Right lobe of liver (tissue), 6 donors: Measurements from ENCODE around the gene ABCB8. TPM values are rescaled to one million over a fixed set of nuclear protein-coding genes. Genes with fewer than 3 reads are reported as not detected.
A peak's percentile ranks its signal among the peaks of the same experiment; 100 is the strongest.

Source experiments
- ATAC-seq, 4 donors: fragments of 200-7000 bp; cut with Tn5 transposase; one replicate each; pipeline ENCODE4 v1.9.1; 2020; ENCODE audit warnings: mild to moderate bottlenecking in 4 of 4, moderate library complexity in 4 of 4
- DNase-seq, 3 donors: peaks; one replicate each; pipeline ENCODE4 v3.0.0-alpha.2; 2020
- H3K27ac ChIP-seq, 3 donors: fragments of 200-600 bp; one replicate each; pipeline ENCODE4 v1.8.0; 2022
- H3K27me3 ChIP-seq, 2 donors: fragments of 200-600 bp; one replicate each; pipeline ENCODE4 v1.8.0; 2022
- H3K36me3 ChIP-seq, 4 donors: fragments of 200-600 bp; sonication (generic) in 1 of 4; one replicate each; pipeline versions ENCODE4 v1.5.1 to v1.8.0; 2017 to 2022; ENCODE audit warnings: control low read depth in 1 of 4
- H3K4me1 ChIP-seq, 4 donors: fragments of 200-600 bp; sonication (generic) in 1 of 4; one replicate each; pipeline versions ENCODE4 v1.5.1 to v1.8.0; 2017 to 2022; ENCODE audit warnings: control low read depth in 1 of 4
- H3K4me3 ChIP-seq, 3 donors: fragments of 200-600 bp; one replicate each; pipeline ENCODE4 v1.8.0; 2022
- H3K9me3 ChIP-seq, 4 donors: fragments of 200-600 bp; sonication (generic) in 1 of 4; one replicate each; pipeline versions ENCODE4 v1.5.1 to v1.8.0; 2017 to 2022; ENCODE audit warnings: control low read depth in 1 of 4
- POLR2A ChIP-seq: fragments of 450-650 bp; IDR thresholded peaks from one replicate; pipeline ENCODE4 v1.6.1; 2017; ENCODE audit warnings: antibody characterized with exemption, mild to moderate bottlenecking
- whole genome bisulfite sequencing: methylation state at CpG from one replicate; pipeline ENCODE4 v1.1.6; 2018; ENCODE audit warnings: low coverage, low lambda C conversion rate; ENCODE audit not compliant: insufficient coverage; ENCODE audit errors: missing lambda C conversion rate; 5-methylcytosine and 5-hydroxymethylcytosine counted together
- intact Hi-C, 2 donors: fragments of 100-400 bp; cut with DNase I; formaldehyde crosslinking; loops; one replicate each; pipeline versions ENCODE4 v1.11.2 to v1.14.1; 2022
- total RNA-seq, 6 experiments: library from RNA; depleted of rRNA in 2 of 6; stranded (reverse); fragments of >200 nt in 2 of 6; fragmentation: NEBNext Ultra II Directional in 3 of 6; extraction: Animal tissue kit (Norgen Biotek cat#: 25700) in 3 of 6; gene quantifications; one replicate each; pipeline versions ENCODE4 v1.1.0 to v1.2.4, GENCODE V29; 2016 to 2023
- TF ChIP-seq, protein P1 (sequence below), 4 donors: fragments of 200-600 bp in 3 of 4; fragments of 450-650 bp in 1 of 4; IDR thresholded peaks; one replicate each; pipeline versions ENCODE4 v1.5.1 to v1.8.0; 2016 to 2022; ENCODE audit warnings: antibody characterized with exemption in 4 of 4, mild to moderate bottlenecking in 2 of 4
- donor health status: DM: no; HTN: yes; CAD: no.
- donor health status: DM: no; HTN: no; CAD: no.
- donor health status: DM: no; HTN: no; CAD: no.
- donor health status: DM: no; HTN: yes; CAD: no.
- donor health status: DM: no; HTN: yes; CAD: no.

ABCB8 gene
- total RNA-seq, 6 experiments from 2014 or later, result 22.3 to 33.8 (median 26.8) TPM

- peak; percentile 3 to 22 (median 18) for ATAC-seq
- no peak overlapping the region for H3K4me3 ChIP-seq
- no peaks in the 10 kb centered on the region for H3K4me1 ChIP-seq
- TF ChIP-seq, protein P1, sequence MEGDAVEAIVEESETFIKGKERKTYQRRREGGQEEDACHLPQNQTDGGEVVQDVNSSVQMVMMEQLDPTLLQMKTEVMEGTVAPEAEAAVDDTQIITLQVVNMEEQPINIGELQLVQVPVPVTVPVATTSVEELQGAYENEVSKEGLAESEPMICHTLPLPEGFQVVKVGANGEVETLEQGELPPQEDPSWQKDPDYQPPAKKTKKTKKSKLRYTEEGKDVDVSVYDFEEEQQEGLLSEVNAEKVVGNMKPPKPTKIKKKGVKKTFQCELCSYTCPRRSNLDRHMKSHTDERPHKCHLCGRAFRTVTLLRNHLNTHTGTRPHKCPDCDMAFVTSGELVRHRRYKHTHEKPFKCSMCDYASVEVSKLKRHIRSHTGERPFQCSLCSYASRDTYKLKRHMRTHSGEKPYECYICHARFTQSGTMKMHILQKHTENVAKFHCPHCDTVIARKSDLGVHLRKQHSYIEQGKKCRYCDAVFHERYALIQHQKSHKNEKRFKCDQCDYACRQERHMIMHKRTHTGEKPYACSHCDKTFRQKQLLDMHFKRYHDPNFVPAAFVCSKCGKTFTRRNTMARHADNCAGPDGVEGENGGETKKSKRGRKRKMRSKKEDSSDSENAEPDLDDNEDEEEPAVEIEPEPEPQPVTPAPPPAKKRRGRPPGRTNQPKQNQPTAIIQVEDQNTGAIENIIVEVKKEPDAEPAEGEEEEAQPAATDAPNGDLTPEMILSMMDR (IDR thresholded peaks at IDR 0.05), result no peak
- no peak for TF ChIP-seq POLR2A
- no peaks in the 10 kb centered on the region for H3K27me3 ChIP-seq
- no peak overlapping the region for H3K27ac ChIP-seq
- H3K9me3 ChIP-seq, result no peaks in the 10 kb centered on the region
- WGBS, result 21% methylated on average over 14 of the region's 31 CpGs
- peak in 1 of 3 donors; percentile 43 for DNase-seq
- intact Hi-C loops, result no loop called here
- no peaks in the 10 kb centered on the region for H3K36me3 ChIP-seq
Observed at GRCh38 chr7:150996376-150997074, 31.7 kb upstream of the ABCB8 start.

DNA sequence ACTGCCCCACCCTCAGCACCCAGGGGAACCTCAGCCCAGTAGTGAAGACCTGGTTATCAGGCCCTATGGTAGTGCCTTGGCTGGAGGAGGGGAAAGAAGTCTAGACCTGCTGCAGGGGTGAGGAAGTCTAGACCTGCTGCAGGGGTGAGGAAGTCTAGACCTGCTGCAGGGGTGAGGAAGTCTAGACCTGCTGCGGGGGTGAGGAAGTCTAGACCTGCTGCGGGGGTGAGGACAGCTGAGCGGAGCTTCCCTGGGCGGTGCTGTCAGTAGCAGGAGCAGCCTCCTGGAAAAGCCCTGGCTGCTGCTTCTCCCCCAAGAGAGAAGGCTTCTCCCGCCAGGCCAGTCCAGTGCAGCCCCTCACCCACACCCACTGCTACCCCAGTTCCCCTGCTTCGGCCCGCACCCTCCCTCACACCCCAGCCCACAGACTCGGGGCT, 31.2 kb upstream of the ABCB8 start:
- Histone ChIP-seq H3K36me3 (no peaks in the 10 kb centered on the region), H3K4me1 (no peaks in the 10 kb centered on the region), H3K4me3 (no peak overlapping the region), H3K9me3 (no peaks in the 10 kb centered on the region), H3K27ac (no peak overlapping the region), H3K27me3 (no peaks in the 10 kb centered on the region)
- intact Hi-C loops, result no loop called here
- 80% methylated on average over 1 of the region's 8 CpGs for WGBS
- no peak for TF ChIP-seq POLR2A
- TF ChIP-seq, protein P1 (IDR thresholded peaks at IDR 0.05), result no peak
- DNase-seq, result no peak
- no peak for ATAC-seq

DNA sequence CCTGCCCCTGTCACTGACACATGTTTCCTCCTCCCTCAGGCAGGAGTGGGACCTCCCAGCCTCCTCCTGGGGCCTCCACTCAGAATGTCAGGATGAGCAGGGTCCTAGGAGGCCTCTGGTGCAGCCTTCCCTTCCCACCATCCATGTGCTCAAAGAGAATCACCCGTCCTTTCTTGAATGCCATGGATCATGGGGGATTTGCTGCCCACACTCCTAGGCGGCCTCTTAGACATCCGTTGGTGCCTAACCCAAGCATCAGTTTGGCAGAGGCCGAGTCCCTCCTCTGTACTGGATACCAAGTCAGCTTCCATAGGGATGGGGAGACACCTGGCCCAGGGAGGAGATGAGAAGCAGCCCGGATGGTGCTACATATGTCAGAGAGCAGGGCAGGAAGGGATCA, 30.4 kb upstream of the ABCB8 start:
- TF ChIP-seq POLR2A, result no peak
- TF ChIP-seq, protein P1 (IDR thresholded peaks at IDR 0.05), result no peak
- H3K27me3 ChIP-seq, result no peaks in the 10 kb centered on the region
- intact Hi-C loops, result no loop called here
- H3K4me3 ChIP-seq, result no peak overlapping the region
- ATAC-seq (no peak), DNase-seq (no peak)
- H3K36me3 ChIP-seq, result no peaks in the 10 kb centered on the region
- no peaks in the 10 kb centered on the region for H3K4me1 ChIP-seq
- H3K9me3 ChIP-seq, result no peaks in the 10 kb centered on the region
- no peak overlapping the region for H3K27ac ChIP-seq
- WGBS, result 47% methylated on average over 5 of the region's 5 CpGs

GRCh38 chr7:150998341-150998740, 29.9 kb upstream of the ABCB8 start:
- intact Hi-C loops, result no loop called here

More at GRCh38 chr7:150998341-150998740, 29.9 kb upstream of the ABCB8 start:
- no peak overlapping the region for H3K4me3 ChIP-seq
- DNase-seq (no peak), ATAC-seq (no peak)
- H3K27ac ChIP-seq, result no peak overlapping the region
- WGBS, result 67% methylated on average over 16 of the region's 20 CpGs
- H3K9me3 ChIP-seq, result no peaks in the 10 kb centered on the region
- TF ChIP-seq, protein P1 (IDR thresholded peaks at IDR 0.05), result no peak
- no peak for TF ChIP-seq POLR2A
- H3K27me3 ChIP-seq, result no peaks in the 10 kb centered on the region
- H3K4me1 ChIP-seq, result no peaks in the 10 kb centered on the region
- H3K36me3 ChIP-seq, result no peaks in the 10 kb centered on the region
